HL-60 (cell line): ENCODE results near the gene OLR1.
A peak's percentile ranks its signal among the peaks of the same experiment; 100 is the strongest.
"Not testable (repeated sequence)": the region's sequence is repeated elsewhere in the genome, so short reads cannot be mapped to it uniquely, and the experiment has no call there.

Source experiments
- DNase-seq, 2 experiments: peaks; one replicate each; pipeline ENCODE4 v3.0.0-alpha.2; 2010 to 2020; ENCODE audit warnings: low read depth in 1 of 2, low spot score in 1 of 2
- H3K27ac ChIP-seq: fragments of 250-450 bp; sonication (Bioruptor Pico); replicated peaks from 2 replicates; pipeline ENCODE4 v1.5.1; 2020; ENCODE audit warnings: mild to moderate bottlenecking, moderate library complexity
- H3K27me3 ChIP-seq: fragments of 250-450 bp; sonication (Bioruptor Pico); 2 replicates; pipeline ENCODE4 v1.5.1; 2021; ENCODE audit warnings: mild to moderate bottlenecking, moderate library complexity; ENCODE audit not compliant: insufficient read depth, poor library complexity, severe bottlenecking
- H3K4me3 ChIP-seq: replicated peaks from 2 replicates; pipeline ENCODE4 v1.5.1; 2011; ENCODE audit warnings: mild to moderate bottlenecking, control low read depth, low read length; ENCODE audit not compliant: insufficient read depth
- GABPA ChIP-seq: IDR thresholded peaks from 2 replicates; pipeline ENCODE4 v1.6.1; 2012; ENCODE audit warnings: low read depth
- POLR2AphosphoS5 ChIP-seq: IDR thresholded peaks from 2 replicates; pipeline ENCODE4 v1.6.1; 2012; ENCODE audit warnings: low read depth
- SPI1 ChIP-seq: IDR thresholded peaks from 2 replicates; pipeline ENCODE4 v1.6.1; 2012; ENCODE audit warnings: low read depth, mild to moderate bottlenecking, borderline replicate concordance
- long read RNA-seq: library from polyadenylated mRNA; unstranded; transcript quantifications from one replicate; pipeline ENCODE4 v2.0.0, GENCODE V29; 2020
- TF ChIP-seq, protein P1 (sequence below): IDR thresholded peaks from one replicate; pipeline ENCODE4 v1.5.1; 2011; ENCODE audit warnings: low read length, control low read depth, inconsistent platforms; ENCODE audit not compliant: insufficient read depth
- TF ChIP-seq, protein P2 (sequence below): IDR thresholded peaks from 2 replicates; pipeline ENCODE4 v1.6.1; 2012; ENCODE audit warnings: low read depth; ENCODE audit not compliant: insufficient replicate concordance

OLR1 gene
- long read RNA-seq = 0 reads

DNA sequence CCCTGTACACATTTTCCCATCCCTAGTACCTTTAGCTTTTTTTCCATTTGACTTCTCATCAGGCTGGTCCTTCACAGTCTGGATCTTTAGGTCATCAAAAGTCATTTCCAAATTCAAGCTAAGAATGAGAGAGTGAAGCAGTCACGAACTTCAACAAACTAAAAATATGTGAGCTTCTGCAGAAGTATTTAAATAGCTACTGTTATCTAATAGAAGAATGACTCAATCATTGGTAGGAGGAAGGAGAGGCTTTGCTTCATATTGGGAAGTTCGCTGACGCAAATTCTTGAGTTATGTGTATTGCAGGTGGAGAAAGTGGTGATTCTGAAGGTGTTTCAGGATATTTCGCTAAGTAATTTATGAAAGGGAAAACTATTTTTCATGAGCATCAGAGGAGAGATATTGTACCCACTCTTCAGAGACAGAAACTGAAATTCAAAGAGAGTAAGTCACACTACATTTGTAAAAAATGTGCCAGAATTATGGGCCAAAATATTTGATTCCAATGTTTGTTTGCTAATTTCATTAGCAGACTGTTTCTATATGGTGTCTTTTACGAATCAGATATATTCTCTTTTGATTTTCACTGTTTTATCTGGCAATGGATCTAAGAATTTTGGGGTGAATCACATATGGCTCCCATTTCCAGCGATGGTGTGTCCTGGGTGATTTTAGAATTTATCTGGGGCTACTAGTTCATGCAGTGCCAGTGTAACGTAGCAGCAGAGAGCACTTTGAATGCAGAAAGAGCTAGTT is at the start of gene OLR1:
Gene OLR1, minus strand, starts transcription at position 160 of the 756 bp plus-strand sequence. Its CDS starts 55 bp downstream, at position 105.
- Histone ChIP-seq H3K27ac (no peak within 1 kb of the TSS), H3K4me3 (no peak within 1 kb of the TSS), H3K27me3 (no peaks in the 10 kb centered on the region)
- DNase-seq = peak in 1 of 2 experiments; percentile 33
- TF ChIP-seq SPI1 = no peak
- TF ChIP-seq, protein P1, sequence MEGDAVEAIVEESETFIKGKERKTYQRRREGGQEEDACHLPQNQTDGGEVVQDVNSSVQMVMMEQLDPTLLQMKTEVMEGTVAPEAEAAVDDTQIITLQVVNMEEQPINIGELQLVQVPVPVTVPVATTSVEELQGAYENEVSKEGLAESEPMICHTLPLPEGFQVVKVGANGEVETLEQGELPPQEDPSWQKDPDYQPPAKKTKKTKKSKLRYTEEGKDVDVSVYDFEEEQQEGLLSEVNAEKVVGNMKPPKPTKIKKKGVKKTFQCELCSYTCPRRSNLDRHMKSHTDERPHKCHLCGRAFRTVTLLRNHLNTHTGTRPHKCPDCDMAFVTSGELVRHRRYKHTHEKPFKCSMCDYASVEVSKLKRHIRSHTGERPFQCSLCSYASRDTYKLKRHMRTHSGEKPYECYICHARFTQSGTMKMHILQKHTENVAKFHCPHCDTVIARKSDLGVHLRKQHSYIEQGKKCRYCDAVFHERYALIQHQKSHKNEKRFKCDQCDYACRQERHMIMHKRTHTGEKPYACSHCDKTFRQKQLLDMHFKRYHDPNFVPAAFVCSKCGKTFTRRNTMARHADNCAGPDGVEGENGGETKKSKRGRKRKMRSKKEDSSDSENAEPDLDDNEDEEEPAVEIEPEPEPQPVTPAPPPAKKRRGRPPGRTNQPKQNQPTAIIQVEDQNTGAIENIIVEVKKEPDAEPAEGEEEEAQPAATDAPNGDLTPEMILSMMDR = no peak
- no peak for TF ChIP-seq GABPA
- TF ChIP-seq POLR2AphosphoS5 = no peak
- TF ChIP-seq, protein P2, sequence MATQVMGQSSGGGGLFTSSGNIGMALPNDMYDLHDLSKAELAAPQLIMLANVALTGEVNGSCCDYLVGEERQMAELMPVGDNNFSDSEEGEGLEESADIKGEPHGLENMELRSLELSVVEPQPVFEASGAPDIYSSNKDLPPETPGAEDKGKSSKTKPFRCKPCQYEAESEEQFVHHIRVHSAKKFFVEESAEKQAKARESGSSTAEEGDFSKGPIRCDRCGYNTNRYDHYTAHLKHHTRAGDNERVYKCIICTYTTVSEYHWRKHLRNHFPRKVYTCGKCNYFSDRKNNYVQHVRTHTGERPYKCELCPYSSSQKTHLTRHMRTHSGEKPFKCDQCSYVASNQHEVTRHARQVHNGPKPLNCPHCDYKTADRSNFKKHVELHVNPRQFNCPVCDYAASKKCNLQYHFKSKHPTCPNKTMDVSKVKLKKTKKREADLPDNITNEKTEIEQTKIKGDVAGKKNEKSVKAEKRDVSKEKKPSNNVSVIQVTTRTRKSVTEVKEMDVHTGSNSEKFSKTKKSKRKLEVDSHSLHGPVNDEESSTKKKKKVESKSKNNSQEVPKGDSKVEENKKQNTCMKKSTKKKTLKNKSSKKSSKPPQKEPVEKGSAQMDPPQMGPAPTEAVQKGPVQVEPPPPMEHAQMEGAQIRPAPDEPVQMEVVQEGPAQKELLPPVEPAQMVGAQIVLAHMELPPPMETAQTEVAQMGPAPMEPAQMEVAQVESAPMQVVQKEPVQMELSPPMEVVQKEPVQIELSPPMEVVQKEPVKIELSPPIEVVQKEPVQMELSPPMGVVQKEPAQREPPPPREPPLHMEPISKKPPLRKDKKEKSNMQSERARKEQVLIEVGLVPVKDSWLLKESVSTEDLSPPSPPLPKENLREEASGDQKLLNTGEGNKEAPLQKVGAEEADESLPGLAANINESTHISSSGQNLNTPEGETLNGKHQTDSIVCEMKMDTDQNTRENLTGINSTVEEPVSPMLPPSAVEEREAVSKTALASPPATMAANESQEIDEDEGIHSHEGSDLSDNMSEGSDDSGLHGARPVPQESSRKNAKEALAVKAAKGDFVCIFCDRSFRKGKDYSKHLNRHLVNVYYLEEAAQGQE = no peak

DNA sequence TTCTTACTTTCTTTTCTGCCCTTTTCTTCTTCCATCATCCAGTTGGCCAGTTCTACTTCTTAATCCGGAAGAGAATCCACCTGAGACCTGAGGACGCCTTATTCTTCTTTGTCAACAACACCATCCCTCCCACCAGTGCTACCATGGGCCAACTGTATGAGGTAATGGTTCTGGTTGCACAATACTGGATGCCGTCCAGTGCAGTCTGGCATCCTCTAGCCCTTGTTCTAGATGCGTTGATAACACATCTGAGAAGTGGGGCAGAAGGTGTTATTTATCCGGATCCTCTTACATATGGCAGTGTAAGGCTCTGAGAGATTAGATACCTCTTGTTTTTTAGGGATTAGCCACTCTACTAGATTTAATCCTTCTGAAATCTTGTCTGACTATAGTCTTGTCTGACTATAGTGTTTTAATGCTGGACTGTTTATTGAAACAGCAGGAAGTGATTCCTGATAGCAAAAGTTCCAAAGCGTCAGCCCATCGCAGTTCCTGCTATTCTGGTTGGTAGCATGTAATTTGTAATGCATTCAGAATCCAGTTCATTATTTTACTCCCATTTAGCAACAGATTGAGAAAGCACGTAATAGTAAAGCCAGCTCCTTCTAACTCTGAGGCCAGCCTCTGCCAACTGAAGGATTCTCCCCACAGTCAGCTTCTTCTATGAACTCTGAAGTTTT is 48.6 kb upstream of the OLR1 start:
- Histone ChIP-seq H3K27ac (no peak overlapping the region), H3K4me3 (no peak overlapping the region), H3K27me3 (no peaks in the 10 kb centered on the region)
- TF ChIP-seq, protein P2 = no peak
- TF ChIP-seq POLR2AphosphoS5 = no peak
- TF ChIP-seq, protein P1 = no peak
- no peak for TF ChIP-seq GABPA
- TF ChIP-seq SPI1 = no peak
- DNase-seq = no peak

DNA sequence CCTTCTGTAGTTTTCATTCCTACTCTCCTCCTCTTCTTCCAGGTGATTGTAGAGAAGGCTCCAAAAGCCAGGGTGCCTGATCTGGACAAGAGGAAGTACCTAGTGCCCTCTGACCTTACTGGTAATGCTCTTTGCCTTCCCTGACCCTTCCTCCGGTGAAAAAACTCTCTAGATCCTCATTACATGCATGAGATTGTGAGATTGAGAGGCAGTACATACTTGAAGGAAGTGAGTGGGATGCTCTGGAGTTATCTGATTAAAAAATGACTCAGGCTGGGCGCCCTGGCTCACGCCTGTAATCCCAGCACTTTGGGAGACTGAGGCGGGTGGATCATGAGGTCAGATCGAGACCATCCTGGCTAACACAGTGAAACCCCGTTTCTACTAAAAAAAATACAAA is 46.1 kb upstream of the OLR1 start:
- Histone ChIP-seq H3K4me3 (no peak overlapping the region), H3K27ac (no peak overlapping the region), H3K27me3 (no peaks in the 10 kb centered on the region)
- DNase-seq = no peak
- TF ChIP-seq GABPA (no peak), SPI1 (no peak), POLR2AphosphoS5 (no peak)
- TF ChIP-seq, protein P1 = no peak
- TF ChIP-seq, protein P2 = no peak

DNA sequence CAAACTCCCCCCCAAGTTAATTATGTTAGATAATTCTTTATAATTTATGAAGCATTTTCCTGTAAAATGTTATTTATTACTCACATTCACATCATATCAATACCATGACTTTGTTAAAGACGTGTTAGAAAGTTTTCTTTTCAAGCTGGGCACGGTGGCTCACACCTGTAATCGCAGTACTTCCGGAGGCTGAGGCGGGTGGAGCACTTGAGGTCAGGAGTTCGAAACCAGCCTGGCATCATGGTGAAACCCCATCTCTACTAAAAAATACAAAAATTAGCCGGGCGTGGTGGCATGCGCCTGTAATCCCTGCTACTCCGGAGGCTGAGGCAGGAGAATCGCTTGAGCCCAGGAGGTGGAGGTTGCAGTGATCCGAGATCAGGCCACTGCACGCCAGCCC is 44.0 kb upstream of the OLR1 start:
- not testable (repeated sequence) for DNase-seq, H3K27me3 ChIP-seq, H3K4me3 ChIP-seq, H3K27ac ChIP-seq
